ENCODE data around the gene SPATA2L. TPM values are rescaled to one million over a fixed set of nuclear protein-coding genes. Genes with fewer than 3 reads are reported as not detected.

The SPATA2L gene
- total RNA-seq, 1 donor from 2014 or later = 18.6 TPM

DNA sequence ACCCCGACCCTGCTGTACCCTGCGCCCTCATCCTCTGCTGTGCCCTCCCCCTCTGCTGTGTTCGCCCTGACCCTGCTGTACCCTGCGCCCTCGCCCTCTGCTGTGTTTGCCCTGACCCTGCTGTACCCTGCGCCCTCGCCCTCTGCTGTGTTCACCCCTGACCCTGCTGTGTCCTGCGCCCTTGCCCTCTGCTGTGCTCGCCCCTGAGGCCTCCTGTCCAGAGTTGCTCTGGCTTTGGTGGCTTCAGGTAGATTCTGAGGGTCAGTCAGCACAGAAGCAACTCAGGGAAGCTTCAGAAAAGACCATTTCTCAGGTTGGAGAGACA is 31.4 kb upstream of the SPATA2L start:
- H3K27me3 Mint-ChIP-seq (ENCODE audit: unreplicated experiment) = peaks cover 7% of the 10 kb centered on the region
- no peak for DNase-seq
- H3K36me3 Mint-ChIP-seq (ENCODE audit: unreplicated experiment) = peaks cover 9% of the 10 kb centered on the region
- no peak overlapping the region for H3K27ac Mint-ChIP-seq (ENCODE audit: unreplicated experiment)
- TF ChIP-seq, protein P1, sequence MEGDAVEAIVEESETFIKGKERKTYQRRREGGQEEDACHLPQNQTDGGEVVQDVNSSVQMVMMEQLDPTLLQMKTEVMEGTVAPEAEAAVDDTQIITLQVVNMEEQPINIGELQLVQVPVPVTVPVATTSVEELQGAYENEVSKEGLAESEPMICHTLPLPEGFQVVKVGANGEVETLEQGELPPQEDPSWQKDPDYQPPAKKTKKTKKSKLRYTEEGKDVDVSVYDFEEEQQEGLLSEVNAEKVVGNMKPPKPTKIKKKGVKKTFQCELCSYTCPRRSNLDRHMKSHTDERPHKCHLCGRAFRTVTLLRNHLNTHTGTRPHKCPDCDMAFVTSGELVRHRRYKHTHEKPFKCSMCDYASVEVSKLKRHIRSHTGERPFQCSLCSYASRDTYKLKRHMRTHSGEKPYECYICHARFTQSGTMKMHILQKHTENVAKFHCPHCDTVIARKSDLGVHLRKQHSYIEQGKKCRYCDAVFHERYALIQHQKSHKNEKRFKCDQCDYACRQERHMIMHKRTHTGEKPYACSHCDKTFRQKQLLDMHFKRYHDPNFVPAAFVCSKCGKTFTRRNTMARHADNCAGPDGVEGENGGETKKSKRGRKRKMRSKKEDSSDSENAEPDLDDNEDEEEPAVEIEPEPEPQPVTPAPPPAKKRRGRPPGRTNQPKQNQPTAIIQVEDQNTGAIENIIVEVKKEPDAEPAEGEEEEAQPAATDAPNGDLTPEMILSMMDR (IDR thresholded peaks at IDR 0.05; ENCODE audit: partially characterized antibody, unreplicated experiment) = no peak
- H3K9me3 Mint-ChIP-seq (ENCODE audit: unreplicated experiment) = peaks cover 3% of the 10 kb centered on the region
- H3K4me1 Mint-ChIP-seq (ENCODE audit: low read depth, unreplicated experiment) = peaks cover 7% of the 10 kb centered on the region
- H3K4me3 Mint-ChIP-seq (ENCODE audit: unreplicated experiment) = no peak overlapping the region

GRCh38 chr16:89732142-89732917 is 30.8 kb upstream of the SPATA2L start:
- DNase-seq = no peak
- Mint-ChIP-seq H3K4me1 (ENCODE audit: low read depth, unreplicated experiment) (peaks cover 7% of the 10 kb centered on the region), H3K27ac (ENCODE audit: unreplicated experiment) (no peak overlapping the region), H3K4me3 (ENCODE audit: unreplicated experiment) (no peak overlapping the region), H3K27me3 (ENCODE audit: unreplicated experiment) (peaks cover 7% of the 10 kb centered on the region), H3K36me3 (ENCODE audit: unreplicated experiment) (peaks cover 6% of the 10 kb centered on the region), H3K9me3 (ENCODE audit: unreplicated experiment) (peaks cover 3% of the 10 kb centered on the region)
- TF ChIP-seq, protein P1 (IDR thresholded peaks at IDR 0.05; ENCODE audit: partially characterized antibody, unreplicated experiment) = no peak

DNA sequence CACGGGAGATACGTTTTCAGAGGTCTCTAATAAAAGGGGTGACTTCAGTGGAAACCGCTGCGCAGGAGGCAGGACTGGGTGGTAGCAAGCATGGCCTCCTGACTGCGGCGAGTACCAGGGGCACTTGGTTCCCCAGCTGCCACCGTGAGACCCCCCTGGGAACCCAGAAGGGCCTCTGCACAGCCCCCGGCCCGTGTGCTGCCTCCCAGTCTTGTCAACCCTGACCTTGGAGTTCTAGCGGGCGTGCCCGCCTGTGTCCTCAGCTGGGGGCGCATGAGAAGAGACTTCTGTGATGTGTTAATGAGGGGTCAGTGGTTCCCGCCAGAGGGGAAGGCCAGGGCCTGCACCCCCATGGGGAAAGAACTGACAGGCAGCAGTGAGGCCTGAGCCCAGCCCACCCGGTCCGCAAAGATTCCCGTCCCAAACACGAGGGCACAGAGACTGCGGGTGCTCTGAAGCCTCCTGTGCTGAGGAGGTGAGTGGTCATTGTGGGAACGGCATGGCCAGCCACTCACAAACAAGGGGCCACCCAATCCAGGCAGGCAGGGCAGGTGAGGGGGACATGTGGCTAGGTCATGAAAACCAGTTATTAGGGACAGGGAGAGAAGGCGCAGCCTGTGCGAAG is 29.2 kb upstream of the SPATA2L start:
- peak overlapping the region; percentile 43 for H3K27ac Mint-ChIP-seq (ENCODE audit: unreplicated experiment)
- TF ChIP-seq, protein P1 (IDR thresholded peaks at IDR 0.05; ENCODE audit: partially characterized antibody, unreplicated experiment) = no peak
- no peak for DNase-seq
- peaks cover 7% of the 10 kb centered on the region for H3K27me3 Mint-ChIP-seq (ENCODE audit: unreplicated experiment)
- H3K36me3 Mint-ChIP-seq (ENCODE audit: unreplicated experiment) = peaks cover 6% of the 10 kb centered on the region
- H3K4me3 Mint-ChIP-seq (ENCODE audit: unreplicated experiment) = peak overlapping the region; percentile 57
- H3K9me3 Mint-ChIP-seq (ENCODE audit: unreplicated experiment) = peaks cover 5% of the 10 kb centered on the region
- peaks cover 7% of the 10 kb centered on the region for H3K4me1 Mint-ChIP-seq (ENCODE audit: low read depth, unreplicated experiment)

- peaks cover 5% of the 10 kb centered on the region for H3K9me3 Mint-ChIP-seq (ENCODE audit: unreplicated experiment)
- TF ChIP-seq, protein P1 (IDR thresholded peaks at IDR 0.05; ENCODE audit: partially characterized antibody, unreplicated experiment) = no peak
- H3K27ac Mint-ChIP-seq (ENCODE audit: unreplicated experiment) = peak overlapping the region; percentile 76
These were observed 28.5 kb upstream of the SPATA2L start for GRCh38 chr16:89729863-89730593.

More at GRCh38 chr16:89729863-89730593, 28.5 kb upstream of the SPATA2L start:
- peaks cover 7% of the 10 kb centered on the region for H3K27me3 Mint-ChIP-seq (ENCODE audit: unreplicated experiment)
- peak overlapping the region; percentile 57 for H3K4me3 Mint-ChIP-seq (ENCODE audit: unreplicated experiment)
- peaks cover 6% of the 10 kb centered on the region for H3K36me3 Mint-ChIP-seq (ENCODE audit: unreplicated experiment)
- DNase-seq = peak; percentile 65
- peaks cover 7% of the 10 kb centered on the region for H3K4me1 Mint-ChIP-seq (ENCODE audit: low read depth, unreplicated experiment)

Data from glutamatergic neuron (in vitro differentiated cells).